Posterior vena cava (tissue), 2 donors: ENCODE measurements around the gene CCDC71L. TPM values are rescaled to one million over a fixed set of nuclear protein-coding genes. Genes with fewer than 3 reads are reported as not detected.

Experiments
- DNase-seq: peaks from one replicate; pipeline ENCODE4 v3.0.0-alpha.2; 2020; ENCODE audit warnings: low spot score
- intact Hi-C, 2 donors: fragments of 100-400 bp; cut with DNase I; formaldehyde crosslinking; loops; one replicate each; pipeline versions ENCODE4 v1.14.1 to v1.14.2; 2022 to 2023
- total RNA-seq, 2 donors: library from RNA; stranded (reverse); fragmentation: NEBNext Ultra II Directional; extraction: Animal tissue kit (Norgen Biotek cat#: 25700); gene quantifications; one replicate each; pipeline ENCODE4 v1.2.1, GENCODE V29; 2021
- donor health status: DM: yes; HTN: yes; CAD: no.
- donor health status: DM: yes; HTN: yes; CAD: no.

CCDC71L gene
- total RNA-seq, 2 donors from 2014 or later: 24.9 to 33.2 TPM

- intact Hi-C loops: no loop called here
These were observed 26.0 kb downstream of the CCDC71L start for GRCh38 chr7:106634958-106635357.

GRCh38 chr7:106630648-106631047, 30.3 kb downstream of the CCDC71L start:
- intact Hi-C loops: no loop called here
- no peak for DNase-seq

More at GRCh38 chr7:106634958-106635357, 26.0 kb downstream of the CCDC71L start:
- DNase-seq: no peak

GRCh38 chr7:106629516-106629915, 31.4 kb downstream of the CCDC71L start:
- intact Hi-C loops: no loop called here
- DNase-seq: no peak

- no peak for DNase-seq
- intact Hi-C loops: no loop called here
These were observed 34.4 kb downstream of the CCDC71L start for GRCh38 chr7:106626376-106627164.

GRCh38 chr7:106625678-106626301, 35.2 kb downstream of the CCDC71L start:
- DNase-seq: no peak
- intact Hi-C loops: no loop called here

GRCh38 chr7:106623853-106624252, 37.1 kb downstream of the CCDC71L start:
- no peak for DNase-seq
- intact Hi-C loops: no loop called here

GRCh38 chr7:106623315-106623660, 37.7 kb downstream of the CCDC71L start:
- intact Hi-C loops: no loop called here
- DNase-seq: no peak

- no peak for DNase-seq
- intact Hi-C loops: no loop called here
These were observed 38.2 kb downstream of the CCDC71L start for GRCh38 chr7:106622654-106623314.

- intact Hi-C loops: no loop called here
- DNase-seq: no peak
These were observed 39.4 kb downstream of the CCDC71L start for GRCh38 chr7:106621393-106622132.

GRCh38 chr7:106620676-106621075, 40.3 kb downstream of the CCDC71L start:
- DNase-seq: no peak
- intact Hi-C loops: no loop called here

- intact Hi-C loops: no loop called here
- DNase-seq: no peak
These were observed 40.9 kb downstream of the CCDC71L start for GRCh38 chr7:106620034-106620433.

GRCh38 chr7:106619213-106619612, 41.7 kb downstream of the CCDC71L start:
- intact Hi-C loops: no loop called here
- no peak for DNase-seq

GRCh38 chr7:106618480-106618879, 42.5 kb downstream of the CCDC71L start:
- DNase-seq: no peak
- intact Hi-C loops: no loop called here

- intact Hi-C loops: no loop called here
These were observed 43.1 kb downstream of the CCDC71L start for GRCh38 chr7:106617860-106618259.

GRCh38 chr7:106616708-106617051, 44.3 kb downstream of the CCDC71L start:
- no peak for DNase-seq
- intact Hi-C loops: no loop called here

More at GRCh38 chr7:106617860-106618259, 43.1 kb downstream of the CCDC71L start:
- no peak for DNase-seq

- no peak for DNase-seq
- intact Hi-C loops: no loop called here
These were observed 44.9 kb downstream of the CCDC71L start for GRCh38 chr7:106615808-106616707.

- DNase-seq: no peak
- intact Hi-C loops: no loop called here
These were observed 46.2 kb downstream of the CCDC71L start for GRCh38 chr7:106614751-106615150.

GRCh38 chr7:106613848-106614560, 47.0 kb downstream of the CCDC71L start:
- intact Hi-C loops: no loop called here

More at GRCh38 chr7:106613848-106614560, 47.0 kb downstream of the CCDC71L start:
- no peak for DNase-seq
